OCI-LY7 (cell line): Measurements from ENCODE around the gene APOO.

Source experiments
- EZH2phosphoT487 ChIP-seq: fragments of 200-600 bp; sonication (generic); IDR thresholded peaks from 2 replicates; pipeline ENCODE4 v1.6.1; 2018; ENCODE audit warnings: low read depth, borderline replicate concordance, mild to moderate bottlenecking, mixed run types, antibody characterized with exemption, low read length, moderate library complexity, mixed read lengths
- TF ChIP-seq, protein P1 (sequence below): fragments of 200-600 bp; sonication (generic); conservative IDR thresholded peaks from 2 replicates; pipeline ENCODE4 v1.5.1; 2014; ENCODE audit warnings: mild to moderate bottlenecking, antibody characterized with exemption, low read length, moderate library complexity, mixed read lengths

DNA sequence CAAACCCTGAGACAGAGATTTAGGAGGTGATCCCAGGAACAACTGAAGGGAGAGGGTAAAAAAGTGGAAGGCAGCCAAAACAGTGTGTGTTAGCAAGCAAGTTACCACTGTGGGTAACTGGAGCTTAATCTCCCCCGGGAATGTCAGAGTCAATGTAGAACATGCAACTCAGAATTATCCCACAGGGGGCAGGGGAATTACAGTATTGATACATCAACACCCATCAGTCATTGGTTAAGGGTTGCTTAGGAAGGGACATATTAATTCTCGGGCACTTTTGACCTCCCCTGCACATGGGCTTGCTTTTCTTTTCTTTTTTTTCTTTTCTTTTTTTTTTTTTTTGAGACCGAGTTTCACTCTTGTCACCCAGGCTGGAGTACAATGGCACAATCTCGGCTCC is 29.4 kb upstream of the APOO start:
- TF ChIP-seq, protein P1, sequence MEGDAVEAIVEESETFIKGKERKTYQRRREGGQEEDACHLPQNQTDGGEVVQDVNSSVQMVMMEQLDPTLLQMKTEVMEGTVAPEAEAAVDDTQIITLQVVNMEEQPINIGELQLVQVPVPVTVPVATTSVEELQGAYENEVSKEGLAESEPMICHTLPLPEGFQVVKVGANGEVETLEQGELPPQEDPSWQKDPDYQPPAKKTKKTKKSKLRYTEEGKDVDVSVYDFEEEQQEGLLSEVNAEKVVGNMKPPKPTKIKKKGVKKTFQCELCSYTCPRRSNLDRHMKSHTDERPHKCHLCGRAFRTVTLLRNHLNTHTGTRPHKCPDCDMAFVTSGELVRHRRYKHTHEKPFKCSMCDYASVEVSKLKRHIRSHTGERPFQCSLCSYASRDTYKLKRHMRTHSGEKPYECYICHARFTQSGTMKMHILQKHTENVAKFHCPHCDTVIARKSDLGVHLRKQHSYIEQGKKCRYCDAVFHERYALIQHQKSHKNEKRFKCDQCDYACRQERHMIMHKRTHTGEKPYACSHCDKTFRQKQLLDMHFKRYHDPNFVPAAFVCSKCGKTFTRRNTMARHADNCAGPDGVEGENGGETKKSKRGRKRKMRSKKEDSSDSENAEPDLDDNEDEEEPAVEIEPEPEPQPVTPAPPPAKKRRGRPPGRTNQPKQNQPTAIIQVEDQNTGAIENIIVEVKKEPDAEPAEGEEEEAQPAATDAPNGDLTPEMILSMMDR: no peak
- TF ChIP-seq EZH2phosphoT487: no peak
